Esophagus muscularis mucosa (tissue), 4 donors: ENCODE data around the gene MAP1B. TPM values are rescaled to one million over a fixed set of nuclear protein-coding genes. Genes with fewer than 3 reads are reported as not detected.

Source experiments
- DNase-seq: peaks from one replicate; pipeline ENCODE4 v3.0.0-alpha.2; 2017; ENCODE audit errors: extremely low spot score
- H3K27ac ChIP-seq, 4 donors: fragments of 200-600 bp; sonication (generic); replicated peaks in 1 of 4; 1 replicate in 3 of 4; 2 replicates in 1 of 4; pipeline ENCODE4 v1.5.1; 2016 to 2019; ENCODE audit warnings: mild to moderate bottlenecking in 1 of 4
- H3K27me3 ChIP-seq, 4 donors: fragments of 200-600 bp; sonication (generic); one replicate each; pipeline versions ENCODE4 v1.5.1 to v1.6.0; 2016 to 2019
- H3K36me3 ChIP-seq, 4 donors: fragments of 200-600 bp; sonication (generic); one replicate each; pipeline ENCODE4 v1.5.1; 2016 to 2019
- H3K4me1 ChIP-seq, 4 donors: fragments of 200-600 bp; sonication (generic); one replicate each; pipeline ENCODE4 v1.5.1; 2016 to 2019
- H3K4me3 ChIP-seq, 4 donors: fragments of 200-600 bp; sonication (generic); 1 replicate in 2 of 4; 2 replicates in 2 of 4; pipeline ENCODE4 v1.5.1; 2016 to 2019; ENCODE audit warnings: mild to moderate bottlenecking in 4 of 4, moderate library complexity in 1 of 4
- H3K9me3 ChIP-seq, 4 donors: fragments of 200-600 bp; sonication (generic); 1 replicate in 3 of 4; 2 replicates in 1 of 4; pipeline ENCODE4 v1.5.1; 2016 to 2019
- EP300 ChIP-seq: sonication (generic); formaldehyde crosslinking; IDR thresholded peaks from one replicate; pipeline ENCODE4 v1.6.1; 2017; ENCODE audit warnings: antibody characterized with exemption
- POLR2A ChIP-seq: fragments of 450-650 bp; IDR thresholded peaks from one replicate; pipeline ENCODE4 v1.6.1; 2017; ENCODE audit warnings: antibody characterized with exemption, moderate library complexity, mild to moderate bottlenecking, low read depth
- POLR2AphosphoS5 ChIP-seq, 2 donors: sonication (generic); formaldehyde crosslinking; IDR thresholded peaks; one replicate each; pipeline ENCODE4 v1.6.1; 2017; ENCODE audit warnings: antibody characterized with exemption in 2 of 2
- WGBS: methylation state at CpG from one replicate; pipeline ENCODE4 v1.1.5; 2018; 5-methylcytosine and 5-hydroxymethylcytosine counted together
- intact Hi-C: fragments of 100-400 bp; cut with DNase I; formaldehyde crosslinking; loops from one replicate; pipeline ENCODE4 v1.15.1; 2023
- total RNA-seq, 4 donors: library from RNA; depleted of rRNA; stranded (reverse); fragments of >200 nt; gene quantifications; one replicate each; pipeline versions ENCODE4 v1.1.0 to v1.2.1, GENCODE V29; 2016
- TF ChIP-seq, protein P1 (sequence below), 3 experiments: fragments of 200-600 bp in 2 of 3; fragments of 450-650 bp in 1 of 3; sonication (generic) in 2 of 3; IDR thresholded peaks; one replicate each; pipeline ENCODE4 v1.5.1; 2017 to 2019; ENCODE audit warnings: antibody characterized with exemption in 3 of 3, mild to moderate bottlenecking in 2 of 3, moderate library complexity in 1 of 3

Gene MAP1B
- total RNA-seq, 4 donors from 2014 or later, result 755 to 1,378 (median 1,096) TPM

DNA sequence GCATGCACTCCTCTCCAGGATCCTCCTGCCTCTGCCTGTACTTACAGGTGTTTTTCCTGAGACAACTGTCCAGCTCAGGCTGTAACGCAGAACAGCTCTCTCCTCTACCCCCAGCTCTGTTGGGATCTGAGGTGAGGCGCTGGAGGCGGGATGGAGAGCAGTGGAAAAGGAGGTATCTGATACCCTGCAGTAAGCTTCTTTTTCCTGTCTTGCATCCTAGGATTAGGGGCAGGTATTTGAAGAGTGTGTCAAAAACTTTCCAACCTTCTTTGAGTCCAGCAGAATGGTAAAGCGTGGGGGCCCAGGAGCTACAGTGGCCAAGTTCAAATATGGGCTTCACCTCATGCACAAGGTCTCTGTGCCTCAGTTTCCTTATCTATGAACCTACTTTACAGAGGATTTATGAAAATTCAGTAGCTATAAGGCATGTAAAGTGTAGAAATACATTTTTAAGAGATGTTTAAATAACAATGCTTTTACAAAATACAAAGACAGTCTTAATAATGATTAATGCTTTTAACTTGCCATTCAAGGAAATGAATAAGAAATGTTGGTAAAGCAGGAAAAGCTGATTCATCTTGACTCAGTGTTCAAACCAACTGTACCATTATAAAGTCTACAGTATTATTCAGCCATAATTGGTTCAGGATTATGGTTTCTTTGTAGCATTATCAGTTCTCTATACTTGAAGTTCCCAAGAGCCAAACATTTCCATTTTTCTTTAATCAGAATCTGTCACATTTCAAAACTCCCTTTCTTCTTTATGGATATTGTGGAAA, 26.1 kb downstream of the MAP1B start:
- H3K4me3 ChIP-seq, result no peak overlapping the region
- no peak for TF ChIP-seq POLR2AphosphoS5 (IDR thresholded peaks at IDR 0.05)
- TF ChIP-seq POLR2A, result no peak
- TF ChIP-seq, protein P1, sequence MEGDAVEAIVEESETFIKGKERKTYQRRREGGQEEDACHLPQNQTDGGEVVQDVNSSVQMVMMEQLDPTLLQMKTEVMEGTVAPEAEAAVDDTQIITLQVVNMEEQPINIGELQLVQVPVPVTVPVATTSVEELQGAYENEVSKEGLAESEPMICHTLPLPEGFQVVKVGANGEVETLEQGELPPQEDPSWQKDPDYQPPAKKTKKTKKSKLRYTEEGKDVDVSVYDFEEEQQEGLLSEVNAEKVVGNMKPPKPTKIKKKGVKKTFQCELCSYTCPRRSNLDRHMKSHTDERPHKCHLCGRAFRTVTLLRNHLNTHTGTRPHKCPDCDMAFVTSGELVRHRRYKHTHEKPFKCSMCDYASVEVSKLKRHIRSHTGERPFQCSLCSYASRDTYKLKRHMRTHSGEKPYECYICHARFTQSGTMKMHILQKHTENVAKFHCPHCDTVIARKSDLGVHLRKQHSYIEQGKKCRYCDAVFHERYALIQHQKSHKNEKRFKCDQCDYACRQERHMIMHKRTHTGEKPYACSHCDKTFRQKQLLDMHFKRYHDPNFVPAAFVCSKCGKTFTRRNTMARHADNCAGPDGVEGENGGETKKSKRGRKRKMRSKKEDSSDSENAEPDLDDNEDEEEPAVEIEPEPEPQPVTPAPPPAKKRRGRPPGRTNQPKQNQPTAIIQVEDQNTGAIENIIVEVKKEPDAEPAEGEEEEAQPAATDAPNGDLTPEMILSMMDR (IDR thresholded peaks at IDR 0.05), result no peak
- no peak for TF ChIP-seq EP300
- peak overlapping the region in 3 of 4 donors; percentile 22 to 70 (median 54) for H3K27ac ChIP-seq
- H3K36me3 ChIP-seq, result no peaks in the 10 kb centered on the region
- H3K4me1 ChIP-seq, result peaks cover 20 to 94% (median 91%) of the 10 kb centered on the region in 4 donors
- intact Hi-C loops, result no loop called here
- no peak for DNase-seq
- WGBS, result 90% methylated on average over 4 of the region's 4 CpGs
- H3K27me3 ChIP-seq, result no peaks in the 10 kb centered on the region
- H3K9me3 ChIP-seq, result no peaks in the 10 kb centered on the region

DNA sequence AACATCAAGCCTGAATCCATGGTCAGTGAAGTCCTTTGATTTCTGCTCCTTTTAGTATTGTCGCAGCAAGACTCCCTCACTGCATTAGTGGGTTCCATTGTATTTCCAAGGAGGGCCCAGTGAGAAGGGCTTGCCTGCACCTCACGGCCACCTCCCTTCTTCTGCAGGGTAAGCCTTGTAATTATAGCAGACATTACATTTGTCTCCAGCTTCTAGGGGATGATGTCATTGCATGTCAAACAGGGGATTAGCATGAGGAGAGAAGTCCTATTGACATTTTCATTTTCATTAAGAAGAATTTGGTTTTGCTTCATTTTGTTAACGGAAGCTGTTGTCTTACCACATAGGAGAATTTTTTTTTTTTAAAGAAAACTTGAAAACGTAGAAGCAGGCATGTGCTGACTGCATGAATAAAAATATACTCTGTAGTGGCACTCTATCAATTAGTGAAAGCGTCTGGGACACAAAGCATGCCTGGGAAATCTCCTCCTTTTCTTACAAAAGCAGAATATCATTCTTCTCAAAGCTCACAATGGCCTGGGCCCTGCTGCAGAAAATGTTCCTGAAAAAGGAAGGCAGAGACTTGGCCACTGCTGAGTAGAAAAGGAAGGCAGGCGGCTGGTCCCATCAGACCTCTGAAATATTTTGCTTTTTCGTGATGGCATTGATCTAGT, 27.1 kb downstream of the MAP1B start:
- no peak overlapping the region for H3K4me3 ChIP-seq
- peak overlapping the region; percentile 32 to 70 (median 60) for H3K27ac ChIP-seq
- no peak for TF ChIP-seq EP300
- TF ChIP-seq, protein P1 (IDR thresholded peaks at IDR 0.05), result no peak
- no peak for TF ChIP-seq POLR2A
- no peak for TF ChIP-seq POLR2AphosphoS5 (IDR thresholded peaks at IDR 0.05)
- 44% methylated on average over 7 of the region's 7 CpGs for WGBS
- no peaks in the 10 kb centered on the region for H3K27me3 ChIP-seq
- H3K4me1 ChIP-seq, result peaks cover 20 to 99% (median 95%) of the 10 kb centered on the region in 4 donors
- intact Hi-C loops, result no loop called here
- no peaks in the 10 kb centered on the region for H3K9me3 ChIP-seq
- H3K36me3 ChIP-seq, result no peaks in the 10 kb centered on the region
- DNase-seq, result no peak

DNA sequence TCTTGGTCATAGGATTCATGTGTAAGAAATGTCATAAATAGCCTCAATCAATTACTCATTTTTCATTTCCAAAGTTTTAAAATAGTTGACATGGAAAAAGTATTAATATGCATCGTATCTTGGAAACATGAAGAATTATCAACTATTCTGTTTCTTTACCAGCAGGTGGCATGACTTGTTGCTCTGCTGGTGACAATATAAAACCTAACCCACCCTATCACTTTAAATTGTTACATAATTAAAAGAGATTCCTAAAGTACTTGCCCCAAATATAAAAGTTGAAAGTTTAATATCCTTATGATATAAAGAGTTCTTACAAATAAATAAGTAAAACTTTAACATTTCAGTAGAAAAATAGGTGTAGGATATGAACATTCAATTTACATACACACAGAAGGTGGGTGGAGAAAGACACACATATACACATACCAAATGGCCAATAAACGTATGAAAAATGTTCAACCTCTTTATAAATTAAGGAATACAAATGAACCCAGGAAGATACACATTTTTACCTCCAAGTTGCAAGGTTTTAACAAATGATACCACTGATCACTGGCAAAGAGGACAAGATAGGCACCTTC, 30.6 kb downstream of the MAP1B start:
- 59% methylated on average over 2 of the region's 2 CpGs for WGBS
- intact Hi-C loops, result loop anchor here (5.0 kb wide), 1 partner anchor 169 kb away; no protein-coding TSS in a partner anchor
- Histone ChIP-seq H3K27me3 (no peaks in the 10 kb centered on the region), H3K4me1 (peaks cover 42 to 100% (median 97%) of the 10 kb centered on the region in 4 donors), H3K9me3 (no peaks in the 10 kb centered on the region), H3K27ac (peak overlapping the region in 3 of 4 donors; percentile 42 to 85 (median 80)), H3K36me3 (no peaks in the 10 kb centered on the region), H3K4me3 (no peak overlapping the region)
- DNase-seq, result no peak
- no peak for TF ChIP-seq POLR2A
- TF ChIP-seq, protein P1 (IDR thresholded peaks at IDR 0.05), result peak; percentile 39 to 50 (median 46)

DNA sequence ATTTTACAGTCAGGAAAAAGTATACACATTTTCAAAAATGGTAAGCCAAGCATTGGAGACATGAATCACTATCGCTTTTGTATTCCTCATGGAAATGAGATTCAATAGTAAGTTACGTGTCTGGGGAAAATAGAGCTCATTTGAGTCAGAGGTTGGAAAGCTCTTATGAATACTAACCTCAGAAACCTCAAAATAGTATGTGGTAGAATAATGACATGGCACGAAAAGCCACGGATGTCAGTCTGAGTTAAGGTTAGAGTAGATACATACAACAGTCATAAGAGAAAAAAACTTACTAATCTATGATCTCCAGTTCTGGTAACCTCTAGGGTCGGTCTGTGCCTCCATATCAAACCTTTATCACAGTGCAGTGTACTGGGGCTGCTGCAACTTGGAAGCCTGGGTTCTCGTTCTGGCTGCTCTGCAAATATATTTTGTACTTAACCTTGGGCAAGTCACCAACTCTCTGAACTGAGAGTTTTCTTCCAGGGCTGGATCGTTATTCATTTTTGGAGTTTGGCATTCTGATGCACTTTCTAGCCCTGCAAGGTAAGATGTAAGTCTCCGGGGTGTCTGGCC, 31.8 kb downstream of the MAP1B start:
- WGBS, result 34% methylated on average over 8 of the region's 8 CpGs
- H3K36me3 ChIP-seq, result peaks cover 0 to 4% (median 0%) of the 10 kb centered on the region in 4 donors
- H3K4me1 ChIP-seq, result peaks cover 33 to 100% (median 97%) of the 10 kb centered on the region in 4 donors
- DNase-seq, result no peak
- H3K27ac ChIP-seq, result peak overlapping the region; percentile 80 to 85 (median 84)
- intact Hi-C loops, result loop anchor here (5.0 kb wide), 1 partner anchor 168 kb away; no protein-coding TSS in a partner anchor
- no peaks in the 10 kb centered on the region for H3K9me3 ChIP-seq
- TF ChIP-seq POLR2A, result no peak
- no peak for TF ChIP-seq EP300
- no peak for TF ChIP-seq POLR2AphosphoS5 (IDR thresholded peaks at IDR 0.05)
- TF ChIP-seq, protein P1 (IDR thresholded peaks at IDR 0.05), result no peak
- H3K27me3 ChIP-seq, result no peaks in the 10 kb centered on the region
- no peak overlapping the region for H3K4me3 ChIP-seq
